GM18526 (cell line): ENCODE data around the gene PIP5K1C.

Source experiments
- POLR2A ChIP-seq: IDR thresholded peaks from 3 replicates; pipeline ENCODE4 v1.6.1; 2011; ENCODE audit not compliant: insufficient read length; ENCODE audit errors: extremely low read depth

PIP5K1C gene

GRCh38 chr19:3699741-3700241 is 477 bp downstream of the PIP5K1C start:
- no peak for TF ChIP-seq POLR2A

DNA sequence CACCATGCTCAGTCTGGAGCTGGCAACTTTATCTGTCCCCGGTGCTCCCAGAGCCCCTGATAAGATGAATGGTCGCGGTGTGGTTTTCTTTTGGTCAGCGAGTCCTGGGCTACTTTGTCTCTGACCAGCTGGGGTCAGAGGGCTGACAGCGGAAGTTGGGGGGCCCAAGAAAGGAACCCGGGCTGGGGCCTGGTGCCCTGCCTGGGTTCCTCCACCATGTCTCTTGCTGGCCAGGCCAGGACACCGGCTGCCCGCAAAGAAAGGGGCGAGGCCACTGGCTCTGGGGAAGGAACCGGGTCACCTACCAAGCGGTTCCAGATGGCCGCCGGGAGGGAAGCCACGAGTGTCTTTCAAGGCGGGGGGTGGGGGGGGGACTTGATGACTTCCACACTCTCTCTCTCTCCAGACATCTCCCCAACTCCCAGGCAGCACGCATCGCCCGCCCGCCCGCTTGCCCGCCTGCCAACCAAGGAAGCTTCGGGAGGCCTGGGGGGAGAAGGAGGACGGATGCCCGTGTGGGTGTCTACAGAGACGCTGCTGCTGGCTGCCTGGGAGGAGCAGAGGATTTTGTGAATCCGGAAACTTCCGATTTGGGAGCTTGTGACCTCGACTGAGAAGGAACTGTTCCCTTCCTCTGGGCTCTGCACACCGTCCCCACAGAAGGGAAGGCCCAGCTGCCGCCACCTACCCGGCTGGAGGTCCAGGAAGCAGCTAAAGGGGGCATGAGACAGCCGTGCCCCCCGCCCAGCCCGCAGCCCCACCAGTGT is 1.1 kb downstream of the PIP5K1C start:
- TF ChIP-seq POLR2A: no peak

DNA sequence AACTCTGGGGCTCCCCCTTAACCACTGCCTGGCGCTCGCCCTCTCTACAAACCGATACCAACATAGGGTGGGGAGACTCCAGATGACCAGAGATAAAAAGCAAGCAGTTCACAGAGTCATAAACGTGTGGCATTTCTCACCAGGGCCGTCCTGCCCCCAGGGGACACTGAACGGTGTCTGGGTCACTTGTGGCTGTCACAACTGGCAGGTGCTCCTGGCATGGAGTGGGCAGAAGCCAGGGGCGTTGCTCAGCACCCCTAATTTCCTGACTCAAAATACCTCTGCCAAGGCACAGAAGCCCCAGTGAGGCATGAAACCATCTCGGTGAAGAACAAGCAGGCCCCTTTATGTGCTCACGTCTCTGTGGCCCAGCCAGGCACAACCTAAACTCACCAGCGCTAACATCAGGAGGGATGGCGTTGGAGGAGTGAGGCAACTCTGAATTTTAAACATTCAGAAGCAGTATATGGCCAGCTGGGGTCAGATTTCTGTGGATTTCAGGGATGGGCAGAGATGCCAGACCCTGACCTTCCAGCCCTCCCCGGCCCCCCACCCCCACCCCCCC is 1.8 kb downstream of the PIP5K1C start:
- no peak for TF ChIP-seq POLR2A

GRCh38 chr19:3697671-3698385 is 2.4 kb downstream of the PIP5K1C start:
- TF ChIP-seq POLR2A: no peak

DNA sequence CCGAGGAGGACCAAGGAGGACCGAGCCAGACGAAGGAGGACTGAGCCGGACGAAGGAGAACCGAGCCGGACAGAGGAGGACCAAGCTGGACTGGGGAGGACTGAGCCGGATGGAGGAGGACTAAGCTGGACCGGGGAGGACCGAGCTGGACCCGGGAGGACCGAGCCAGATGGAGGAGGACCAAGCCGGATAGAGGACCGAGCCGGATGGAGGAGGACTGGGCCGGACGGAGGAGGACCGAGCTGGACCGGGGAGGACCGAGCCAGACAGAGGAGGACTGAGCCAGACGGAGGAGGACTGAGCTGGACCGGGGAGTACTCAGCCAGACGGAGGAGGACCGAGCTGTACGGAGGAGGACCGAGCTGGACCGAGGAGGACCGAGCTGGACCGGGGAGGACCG is 3.2 kb downstream of the PIP5K1C start:
- TF ChIP-seq POLR2A: no peak

- no peak for TF ChIP-seq POLR2A
These were observed 3.6 kb downstream of the PIP5K1C start for GRCh38 chr19:3696660-3696995.

DNA sequence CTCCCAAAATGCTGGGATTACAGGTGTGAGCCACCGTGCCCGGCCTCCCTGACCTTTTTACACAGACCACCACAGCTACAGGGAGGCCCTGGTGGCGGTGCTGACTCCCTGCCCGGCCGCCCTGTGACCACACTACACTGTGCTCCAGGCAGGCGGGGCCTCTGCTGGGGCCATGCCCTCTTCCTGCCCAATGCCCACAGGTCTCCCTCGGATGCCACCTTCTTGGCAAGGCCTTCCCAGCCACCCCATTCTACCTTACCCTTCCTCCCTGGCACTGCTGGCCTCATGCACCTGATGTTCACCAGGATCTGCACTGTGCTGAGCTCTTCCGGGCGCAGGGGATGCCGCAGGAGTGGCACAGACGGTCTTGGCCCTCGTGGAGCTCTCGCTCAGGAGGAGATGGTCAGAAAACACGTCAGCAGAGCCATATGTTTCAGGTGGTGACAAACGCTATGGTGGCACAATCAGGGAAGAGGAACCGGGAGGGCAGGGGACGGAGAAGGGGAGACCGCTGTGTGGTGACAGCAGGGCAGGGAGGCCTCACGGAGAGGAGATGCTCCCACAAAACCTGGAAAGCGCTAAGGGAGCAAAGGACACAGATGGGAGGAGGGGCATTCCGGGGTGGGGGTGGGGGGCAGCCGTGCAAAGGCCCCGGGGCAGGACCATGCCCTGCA is 4.1 kb downstream of the PIP5K1C start:
- TF ChIP-seq POLR2A: no peak

GRCh38 chr19:3695124-3695733 is 5.0 kb downstream of the PIP5K1C start:
- no peak for TF ChIP-seq POLR2A

DNA sequence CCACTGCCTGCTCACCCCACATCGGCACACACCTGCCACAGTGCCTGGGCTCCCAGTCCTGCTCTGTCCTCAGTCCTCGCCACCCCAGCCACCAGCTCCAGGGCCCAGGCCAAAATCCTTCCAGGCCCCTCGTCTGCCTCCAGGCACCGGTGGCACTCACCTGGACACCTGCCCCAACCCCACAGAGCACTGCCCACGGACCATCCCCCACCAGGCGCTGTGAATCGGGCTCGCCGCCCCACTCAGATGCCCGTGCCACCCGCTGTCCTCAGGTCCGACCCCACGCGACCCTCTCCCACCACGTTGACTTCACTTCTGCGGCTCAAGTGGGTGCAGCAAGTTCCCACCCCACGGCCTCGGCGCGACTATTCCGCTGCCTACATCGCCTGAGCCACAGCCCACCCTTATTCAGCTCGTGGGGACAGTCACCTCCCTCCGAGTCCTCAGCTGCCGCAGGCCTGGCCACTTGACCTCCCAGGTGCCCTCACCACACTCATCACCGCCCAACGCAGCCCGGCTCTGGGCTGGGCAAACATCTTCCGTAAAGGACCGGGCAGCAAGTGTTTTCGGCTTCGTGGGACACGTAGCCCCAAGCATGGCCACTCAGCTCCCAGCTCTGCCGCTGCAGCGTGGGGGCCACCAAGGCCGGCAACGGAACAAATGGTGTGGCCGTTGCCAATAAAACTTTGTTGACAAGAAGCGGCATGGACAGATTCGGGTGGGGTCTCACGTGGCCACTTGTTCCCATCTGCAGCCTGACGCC is 5.7 kb downstream of the PIP5K1C start:
- TF ChIP-seq POLR2A: no peak

GRCh38 chr19:3693025-3693925 is 7.0 kb downstream of the PIP5K1C start:
- TF ChIP-seq POLR2A: no peak

DNA sequence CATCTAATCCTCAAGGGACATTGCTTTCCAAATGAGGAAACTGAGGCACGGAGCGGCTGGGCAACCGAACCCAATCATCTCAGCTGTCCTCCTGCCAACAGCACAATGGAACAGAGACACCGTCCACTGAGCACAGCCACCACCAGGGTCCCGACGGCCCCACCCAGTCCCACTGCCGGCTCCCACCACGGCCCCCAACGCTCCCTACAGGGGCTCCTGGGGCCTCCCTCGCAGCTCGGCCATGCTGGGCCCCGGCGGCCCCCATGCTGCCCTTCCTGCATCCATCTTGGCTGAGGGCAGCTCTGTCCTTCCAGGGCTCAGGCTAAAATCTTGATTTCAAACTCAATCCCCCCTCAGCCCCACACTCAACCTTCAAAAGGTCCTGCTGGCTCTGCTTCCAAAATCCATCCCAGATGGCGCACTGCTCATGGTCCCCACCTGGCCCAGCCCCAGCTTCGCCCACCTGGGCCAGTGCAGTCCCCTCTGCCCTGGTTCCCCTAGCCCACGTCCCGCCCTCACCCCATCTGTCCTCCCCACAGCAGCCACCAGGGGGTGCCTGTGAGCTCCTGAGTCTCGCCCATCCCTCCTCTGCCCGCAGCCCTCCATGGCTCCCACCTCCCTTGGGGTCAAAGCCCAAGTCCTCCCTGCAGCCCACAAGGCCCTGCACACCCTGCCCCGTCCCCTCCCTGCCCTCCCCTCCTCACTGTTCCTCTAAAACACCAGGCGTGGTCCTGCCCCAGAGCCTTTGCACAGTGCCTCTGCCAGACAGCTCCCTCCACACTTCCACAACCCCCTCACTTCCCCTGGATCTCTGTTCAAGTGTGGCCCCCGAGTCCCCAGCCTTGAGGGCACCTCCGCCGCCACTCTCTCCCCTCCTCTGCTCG is 7.9 kb downstream of the PIP5K1C start:
- TF ChIP-seq POLR2A: no peak

DNA sequence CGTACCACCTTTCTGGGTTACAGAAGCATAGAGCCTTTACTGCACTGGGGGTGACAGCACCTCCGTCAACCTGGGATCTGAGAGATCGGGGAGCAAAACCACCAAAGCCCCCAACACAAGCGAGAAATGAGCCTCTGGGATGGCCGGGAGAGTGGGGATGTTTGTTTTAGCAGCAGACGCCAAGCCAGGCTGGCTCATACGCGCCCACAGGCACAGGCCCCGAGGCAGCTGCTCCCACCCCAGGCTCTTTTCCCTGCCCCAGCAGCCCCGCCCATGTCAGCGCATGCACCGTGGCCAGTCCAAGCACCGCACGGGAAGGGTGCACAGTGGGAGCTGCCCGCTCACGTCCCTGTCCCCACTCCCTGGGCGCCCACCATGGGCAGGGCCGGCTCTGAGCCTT is 8.5 kb downstream of the PIP5K1C start:
- TF ChIP-seq POLR2A: no peak

GRCh38 chr19:3691372-3691716 is 8.9 kb downstream of the PIP5K1C start:
- TF ChIP-seq POLR2A: no peak
